ENCODE measurements around the gene CASP3.

The CASP3 gene

DNA sequence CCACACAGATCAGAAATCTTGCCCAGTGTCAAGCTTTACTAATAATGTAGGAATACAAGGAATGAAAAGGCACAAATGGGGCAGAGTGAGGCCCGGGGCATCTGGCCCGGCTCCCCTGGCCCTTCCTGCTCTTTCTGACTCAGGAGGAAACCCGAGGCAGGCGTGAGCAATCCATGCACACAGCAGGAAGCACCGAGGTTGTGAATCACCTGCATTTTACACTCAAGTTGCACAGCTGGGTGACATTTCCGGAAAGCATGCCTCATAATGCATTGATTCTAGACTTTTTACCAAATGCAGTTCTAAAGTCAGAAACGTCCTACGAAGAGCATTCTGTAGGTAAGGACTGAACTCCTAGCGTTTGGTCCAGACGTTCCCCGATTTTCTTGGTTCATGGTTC lies 39.2 kb upstream of the CASP3 start:
- Histone ChIP-seq H3K79me2 (ENCODE audit: insufficient read depth, low read length) (no peaks in the 10 kb centered on the region), H2AFZ (ENCODE audit: low read depth, low read length) (no peak overlapping the region), H3K9me3 (ENCODE audit: insufficient read depth, low read length, severe bottlenecking) (no peaks in the 10 kb centered on the region), H3K27ac (ENCODE audit: low read length) (no peak overlapping the region), H3K4me3 (ENCODE audit: low read depth in 1 of 2, low read length in 2 of 2) (no peak overlapping the region), H3K27me3 (ENCODE audit: insufficient read depth, low read length, poor library complexity) (no peaks in the 10 kb centered on the region), H3K4me1 (ENCODE audit: insufficient read depth, low read length) (peaks cover 7% of the 10 kb centered on the region; the same call in 1 of the 2 replicates), H3K4me2 (ENCODE audit: insufficient read depth, low read length) (no peak overlapping the region), H3K36me3 (ENCODE audit: insufficient read depth, low read length) (peaks cover 20% of the 10 kb centered on the region), H3K9ac (ENCODE audit: low read depth, low read length) (no peak overlapping the region), H4K20me1 (ENCODE audit: insufficient read depth, low read length) (no peaks in the 10 kb centered on the region)
- TF ChIP-seq, protein P1, sequence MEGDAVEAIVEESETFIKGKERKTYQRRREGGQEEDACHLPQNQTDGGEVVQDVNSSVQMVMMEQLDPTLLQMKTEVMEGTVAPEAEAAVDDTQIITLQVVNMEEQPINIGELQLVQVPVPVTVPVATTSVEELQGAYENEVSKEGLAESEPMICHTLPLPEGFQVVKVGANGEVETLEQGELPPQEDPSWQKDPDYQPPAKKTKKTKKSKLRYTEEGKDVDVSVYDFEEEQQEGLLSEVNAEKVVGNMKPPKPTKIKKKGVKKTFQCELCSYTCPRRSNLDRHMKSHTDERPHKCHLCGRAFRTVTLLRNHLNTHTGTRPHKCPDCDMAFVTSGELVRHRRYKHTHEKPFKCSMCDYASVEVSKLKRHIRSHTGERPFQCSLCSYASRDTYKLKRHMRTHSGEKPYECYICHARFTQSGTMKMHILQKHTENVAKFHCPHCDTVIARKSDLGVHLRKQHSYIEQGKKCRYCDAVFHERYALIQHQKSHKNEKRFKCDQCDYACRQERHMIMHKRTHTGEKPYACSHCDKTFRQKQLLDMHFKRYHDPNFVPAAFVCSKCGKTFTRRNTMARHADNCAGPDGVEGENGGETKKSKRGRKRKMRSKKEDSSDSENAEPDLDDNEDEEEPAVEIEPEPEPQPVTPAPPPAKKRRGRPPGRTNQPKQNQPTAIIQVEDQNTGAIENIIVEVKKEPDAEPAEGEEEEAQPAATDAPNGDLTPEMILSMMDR (IDR thresholded peaks at IDR 0.05; ENCODE audit: borderline replicate concordance, extremely low read depth, low read length, poor library complexity, severe bottlenecking) = no peak
- TF ChIP-seq EZH2 (IDR thresholded peaks at IDR 0.05; ENCODE audit: borderline replicate concordance, low read depth, low read length, severe bottlenecking) = no peak
- ATAC-seq (ENCODE audit: insufficient read depth, low read depth) (no peak), DNase-seq (no peak)

DNA sequence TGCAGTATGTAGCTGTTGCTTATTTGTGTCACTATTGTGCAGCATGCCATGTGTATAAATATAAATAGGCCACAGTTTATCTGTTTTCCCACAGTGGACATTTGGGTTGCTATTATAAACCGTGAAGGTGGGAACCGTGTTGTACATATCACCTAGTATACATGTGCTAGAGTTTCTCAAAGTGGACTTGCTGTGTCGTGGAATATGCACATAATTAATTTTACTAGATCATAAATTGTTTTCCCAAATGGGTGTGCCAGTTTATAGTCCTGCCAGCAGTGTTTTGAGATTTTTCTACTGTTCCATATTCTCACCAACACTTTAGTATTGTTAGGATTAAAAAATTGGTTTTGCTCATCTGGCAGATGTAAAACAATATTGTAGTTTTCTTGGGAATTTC lies 38.8 kb upstream of the CASP3 start:
- Histone ChIP-seq H3K36me3 (ENCODE audit: insufficient read depth, low read length) (peaks cover 15% of the 10 kb centered on the region; the same call in 1 of the 2 replicates), H3K4me3 (ENCODE audit: low read depth in 1 of 2, low read length in 2 of 2) (no peak overlapping the region), H3K27ac (ENCODE audit: low read length) (no peak overlapping the region), H4K20me1 (ENCODE audit: insufficient read depth, low read length) (no peaks in the 10 kb centered on the region), H3K9ac (ENCODE audit: low read depth, low read length) (no peak overlapping the region), H2AFZ (ENCODE audit: low read depth, low read length) (no peak overlapping the region), H3K9me3 (ENCODE audit: insufficient read depth, low read length, severe bottlenecking) (no peaks in the 10 kb centered on the region), H3K27me3 (ENCODE audit: insufficient read depth, low read length, poor library complexity) (no peaks in the 10 kb centered on the region), H3K4me1 (ENCODE audit: insufficient read depth, low read length) (peaks cover 7% of the 10 kb centered on the region; the same call in 1 of the 2 replicates), H3K4me2 (ENCODE audit: insufficient read depth, low read length) (no peak overlapping the region), H3K79me2 (ENCODE audit: insufficient read depth, low read length) (no peaks in the 10 kb centered on the region)
- DNase-seq = no peak
- ATAC-seq (ENCODE audit: insufficient read depth, low read depth) = no peak
- TF ChIP-seq, protein P1 (IDR thresholded peaks at IDR 0.05; ENCODE audit: borderline replicate concordance, extremely low read depth, low read length, poor library complexity, severe bottlenecking) = no peak
- no peak for TF ChIP-seq EZH2 (IDR thresholded peaks at IDR 0.05; ENCODE audit: borderline replicate concordance, low read depth, low read length, severe bottlenecking)

- TF ChIP-seq EZH2 (IDR thresholded peaks at IDR 0.05; ENCODE audit: borderline replicate concordance, low read depth, low read length, severe bottlenecking) = no peak
- TF ChIP-seq, protein P1 (IDR thresholded peaks at IDR 0.05; ENCODE audit: borderline replicate concordance, extremely low read depth, low read length, poor library complexity, severe bottlenecking) = no peak
- ATAC-seq (ENCODE audit: insufficient read depth, low read depth) = peak; percentile 47; the same call in 2 of the 3 replicates
- Histone ChIP-seq H4K20me1 (ENCODE audit: insufficient read depth, low read length) (no peaks in the 10 kb centered on the region), H3K4me3 (ENCODE audit: low read depth in 1 of 2, low read length in 2 of 2) (no peak overlapping the region), H3K79me2 (ENCODE audit: insufficient read depth, low read length) (no peaks in the 10 kb centered on the region), H3K27ac (ENCODE audit: low read length) (peak overlapping the region; percentile 35; the same call in 1 of the 2 replicates), H3K4me1 (ENCODE audit: insufficient read depth, low read length) (peaks cover 7% of the 10 kb centered on the region; the same call in 1 of the 2 replicates), H2AFZ (ENCODE audit: low read depth, low read length) (no peak overlapping the region), H3K4me2 (ENCODE audit: insufficient read depth, low read length) (no peak overlapping the region), H3K27me3 (ENCODE audit: insufficient read depth, low read length, poor library complexity) (no peaks in the 10 kb centered on the region), H3K36me3 (ENCODE audit: insufficient read depth, low read length) (peaks cover 11% of the 10 kb centered on the region; the same call in 1 of the 2 replicates), H3K9ac (ENCODE audit: low read depth, low read length) (no peak overlapping the region), H3K9me3 (ENCODE audit: insufficient read depth, low read length, severe bottlenecking) (no peaks in the 10 kb centered on the region)
- no peak for DNase-seq
These were observed 35.4 kb upstream of the CASP3 start for GRCh38 chr4:184684491-184685189.
